HG03442 (cell line): ENCODE results near the gene SEC16A.

Experiments
- ATAC-seq: cut with Tn5 transposase; IDR thresholded peaks from one replicate; pipeline ENCODE4 v1.9.1; 2021; ENCODE audit warnings: mild to moderate bottlenecking, moderate library complexity; ENCODE audit not compliant: unreplicated experiment

The SEC16A gene

DNA sequence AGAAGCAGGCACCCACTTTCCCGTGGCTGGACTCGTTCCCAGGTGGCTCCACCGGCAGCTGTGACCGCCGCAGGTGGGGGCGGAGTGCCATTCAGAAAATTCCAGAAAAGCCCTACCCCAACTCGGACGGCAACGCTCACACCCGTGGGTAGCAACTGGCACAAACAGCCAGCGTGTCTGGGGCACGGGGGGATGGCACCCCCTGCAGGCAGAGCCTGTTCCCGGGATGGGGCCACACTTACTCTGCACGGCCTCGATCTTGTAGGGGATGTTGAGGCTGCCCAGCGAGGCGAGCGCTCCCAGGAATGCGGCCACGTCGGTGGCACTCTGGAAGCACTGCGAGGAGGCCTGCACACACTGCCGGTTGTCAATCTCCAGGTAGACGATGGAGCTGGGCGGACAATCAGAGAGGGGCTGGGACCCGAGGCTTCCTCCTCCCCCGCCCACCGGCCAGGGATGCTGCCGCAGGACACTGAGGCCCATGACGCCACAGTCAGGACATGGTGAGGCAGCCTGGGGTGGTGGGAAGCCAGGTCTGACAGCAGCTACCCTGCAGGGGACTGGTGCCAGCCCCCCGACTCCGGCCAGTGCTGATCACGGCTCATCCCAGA lies 20.2 kb upstream of the SEC16A start:
- no peak for ATAC-seq

DNA sequence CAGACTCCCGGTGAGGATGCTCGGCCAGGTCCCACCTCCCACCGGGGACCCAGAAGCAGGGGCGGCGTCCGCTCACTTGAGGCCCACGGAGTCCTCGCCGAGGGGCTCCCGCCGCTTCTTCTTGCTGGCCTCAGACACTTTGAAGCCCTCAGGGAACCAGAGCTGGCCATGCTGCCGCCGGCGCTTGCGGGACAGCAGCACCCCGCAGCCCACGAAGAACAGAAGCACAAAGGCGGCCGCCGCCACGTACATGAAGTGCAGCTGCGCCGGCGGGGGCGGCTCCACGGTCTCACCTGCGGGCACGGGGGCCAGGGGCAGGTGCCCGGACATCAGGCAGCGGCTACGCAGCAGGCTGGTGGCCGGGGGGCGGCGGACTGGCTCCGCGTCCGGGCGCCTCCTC lies 19.4 kb upstream of the SEC16A start:
- no peak for ATAC-seq

DNA sequence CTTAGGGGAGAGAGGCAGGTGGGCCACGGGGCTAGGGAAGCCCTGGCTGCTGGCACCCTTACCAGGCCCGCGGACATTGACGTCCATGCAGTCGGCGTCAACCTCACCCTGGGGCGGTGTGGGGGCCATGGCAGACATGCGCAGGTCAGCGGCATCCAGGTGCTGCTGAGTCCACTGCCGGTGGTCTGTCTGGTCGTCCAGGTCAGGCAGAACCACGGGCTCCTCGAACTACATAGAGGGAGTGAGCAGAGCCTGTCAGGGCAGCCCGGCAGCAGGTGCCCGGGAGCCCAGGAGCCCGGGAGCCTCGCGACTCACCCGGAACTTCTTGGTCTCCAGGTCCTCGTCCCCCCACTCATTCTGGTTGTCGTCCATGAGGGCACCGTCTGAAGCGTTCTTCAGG lies 18.8 kb upstream of the SEC16A start:
- ATAC-seq: no peak

DNA sequence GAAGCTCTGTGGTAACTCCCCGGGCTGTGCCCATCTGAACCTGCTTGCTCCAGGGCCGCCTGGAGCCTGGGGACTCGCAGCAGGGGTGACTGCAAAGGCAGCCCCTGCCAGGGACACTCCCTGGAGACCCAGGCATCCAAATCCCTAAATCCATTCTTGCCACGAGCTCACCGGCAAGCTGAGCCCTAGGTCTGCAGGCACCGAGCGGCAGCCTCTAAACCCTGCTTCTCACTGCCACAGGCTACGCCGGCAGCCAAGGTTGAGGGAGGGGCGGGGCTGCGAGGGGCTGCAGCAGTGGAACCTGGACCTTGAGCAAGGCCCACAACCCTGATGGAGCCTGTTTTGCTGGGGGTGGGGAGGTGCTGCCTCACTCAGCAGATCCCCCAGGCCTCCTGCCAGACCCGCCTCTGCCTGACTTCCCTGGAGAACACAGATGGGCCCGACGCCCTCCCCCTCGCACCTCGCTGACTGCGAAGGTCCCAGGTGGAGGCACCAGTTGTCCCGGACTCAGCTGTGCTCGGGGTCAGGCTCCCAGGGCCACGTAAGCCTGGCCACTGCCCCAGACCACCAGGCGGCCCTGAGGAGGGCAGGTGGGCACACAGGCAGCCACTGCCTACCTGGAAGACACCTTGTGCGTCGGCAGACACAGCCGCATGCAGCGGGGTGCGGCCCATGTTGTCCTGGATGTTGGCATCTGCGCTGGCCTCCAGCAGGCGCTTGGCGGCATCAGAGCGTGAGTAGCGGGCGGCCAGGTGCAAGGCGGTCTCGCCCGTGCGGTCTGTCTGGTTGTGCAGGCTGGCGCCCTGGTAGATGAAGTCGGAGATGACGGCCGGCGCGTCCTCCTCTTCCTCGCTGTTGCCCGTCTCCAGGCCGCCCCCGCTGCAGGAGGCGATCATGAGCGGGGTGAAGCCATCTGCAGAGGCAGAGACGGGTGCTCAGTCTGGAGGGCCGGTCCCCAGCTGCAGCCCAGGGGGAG lies 17.4 kb upstream of the SEC16A start:
- ATAC-seq: no peak

DNA sequence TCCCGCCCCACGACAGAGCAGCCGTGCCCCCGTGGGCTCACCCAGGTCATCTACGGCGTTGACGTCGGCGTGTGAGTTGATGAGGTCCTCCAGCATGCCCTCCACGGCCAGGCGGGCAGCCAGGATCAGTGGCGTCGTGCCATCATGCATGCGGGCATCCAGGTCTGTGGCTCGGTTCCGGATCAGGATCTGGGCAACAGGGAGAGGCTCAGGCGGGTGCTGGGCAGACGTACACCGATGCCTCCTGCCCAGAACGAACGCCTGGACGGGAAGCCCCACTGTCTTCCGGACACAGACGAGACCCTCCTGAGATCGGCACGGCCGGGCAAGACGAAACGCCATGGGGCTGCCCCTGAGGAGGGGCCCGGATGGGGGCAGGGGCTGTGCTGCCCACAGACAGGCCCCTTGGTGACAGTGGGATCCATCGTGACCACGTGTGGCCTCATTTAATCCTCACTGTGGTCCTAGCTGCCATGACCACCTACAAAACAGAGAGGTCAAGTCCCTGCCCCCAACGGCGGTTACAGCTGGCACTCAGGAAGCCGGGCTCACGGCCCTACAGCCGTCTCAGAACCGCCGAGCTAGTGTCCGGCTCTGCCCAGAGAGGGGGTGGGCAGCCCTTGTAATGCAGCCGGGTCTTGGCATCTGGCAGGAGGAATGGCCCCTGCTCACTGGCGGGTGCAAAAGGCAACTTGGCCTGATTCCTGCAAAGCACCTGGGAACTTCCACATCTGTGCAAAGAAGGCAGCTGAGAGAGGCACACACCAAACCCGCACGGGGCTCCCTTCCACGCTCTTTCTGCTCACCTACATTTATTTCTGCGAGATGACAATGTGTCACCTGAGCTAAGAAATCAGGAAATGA lies 16.5 kb upstream of the SEC16A start:
- ATAC-seq: no peak

DNA sequence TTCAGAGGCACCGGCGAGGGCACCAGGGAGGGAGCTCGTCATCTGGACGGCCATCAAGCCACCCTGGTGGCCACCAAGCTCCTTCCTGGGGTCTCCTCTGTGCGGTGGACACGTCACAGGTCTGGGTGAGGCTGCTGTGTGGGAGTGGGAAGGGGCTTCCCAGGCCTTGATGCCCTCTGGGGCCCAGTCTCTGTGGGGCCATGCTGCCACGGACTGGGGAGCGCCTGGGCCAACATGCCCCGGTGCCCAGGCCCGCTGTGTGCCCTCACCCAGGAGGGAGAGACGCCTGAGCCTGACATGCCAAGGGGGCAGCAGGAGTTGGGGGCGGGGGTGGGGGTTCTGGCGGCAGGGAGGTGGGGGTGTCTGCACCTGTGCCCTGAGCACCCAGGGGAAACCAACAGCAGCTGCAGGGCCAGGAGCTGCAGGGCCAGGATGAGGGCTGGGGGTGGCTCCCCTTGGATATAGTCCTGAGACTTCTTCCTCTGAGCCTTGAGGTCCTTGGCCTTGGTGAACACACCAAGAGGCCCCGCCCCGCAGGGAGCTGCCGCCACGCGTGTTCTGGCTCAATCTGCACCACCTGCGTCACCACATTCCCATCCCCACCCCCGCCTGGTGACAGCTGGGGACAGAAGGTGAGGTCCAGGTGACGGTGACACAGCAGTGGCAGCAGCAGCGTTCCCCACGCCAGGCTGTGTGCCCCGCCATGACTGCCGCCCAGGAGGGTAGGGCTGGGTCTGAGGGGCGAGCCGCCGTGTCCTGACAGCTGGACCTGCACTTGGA lies 15.3 kb upstream of the SEC16A start:
- no peak for ATAC-seq

DNA sequence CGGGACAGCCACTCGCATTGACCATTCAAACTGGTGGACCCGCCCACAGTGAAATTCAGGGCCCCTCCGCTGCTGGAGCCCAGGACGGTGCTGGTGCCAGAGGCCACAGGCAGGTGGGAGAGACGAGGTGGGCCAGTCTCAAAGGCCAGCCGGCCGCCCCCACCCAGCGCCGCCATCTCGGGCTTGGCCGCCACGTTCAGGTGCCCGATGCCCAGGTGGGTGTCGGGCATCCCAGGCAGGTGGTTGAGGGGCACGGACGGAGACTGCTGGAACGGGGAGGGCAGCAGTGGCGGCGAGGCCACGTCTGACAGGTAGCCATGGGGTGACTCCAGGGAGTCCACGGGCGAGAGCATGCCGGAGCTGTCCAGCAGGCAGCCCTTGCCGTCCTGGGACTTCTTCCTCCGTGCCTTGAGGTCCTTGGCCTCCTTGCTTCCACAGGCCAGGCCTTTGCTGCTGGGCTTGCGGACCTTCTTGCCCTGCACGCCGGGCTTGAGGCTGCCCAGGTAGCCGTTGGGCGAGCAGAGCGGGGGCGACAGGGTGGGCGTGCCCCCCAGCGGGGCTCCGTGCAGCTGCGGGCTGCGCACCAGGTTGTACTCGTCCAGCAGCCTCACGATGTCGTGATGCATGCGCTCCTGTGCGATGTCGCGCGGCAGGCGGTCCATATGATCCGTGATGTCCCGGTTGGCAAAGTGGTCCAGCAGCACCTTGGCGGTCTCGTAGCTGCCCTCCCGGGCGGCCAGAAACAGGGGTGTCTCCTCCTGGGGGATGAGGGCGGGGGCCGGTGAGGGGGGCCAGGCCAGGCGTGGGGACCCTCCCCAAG lies 14.2 kb upstream of the SEC16A start:
- ATAC-seq: no peak

DNA sequence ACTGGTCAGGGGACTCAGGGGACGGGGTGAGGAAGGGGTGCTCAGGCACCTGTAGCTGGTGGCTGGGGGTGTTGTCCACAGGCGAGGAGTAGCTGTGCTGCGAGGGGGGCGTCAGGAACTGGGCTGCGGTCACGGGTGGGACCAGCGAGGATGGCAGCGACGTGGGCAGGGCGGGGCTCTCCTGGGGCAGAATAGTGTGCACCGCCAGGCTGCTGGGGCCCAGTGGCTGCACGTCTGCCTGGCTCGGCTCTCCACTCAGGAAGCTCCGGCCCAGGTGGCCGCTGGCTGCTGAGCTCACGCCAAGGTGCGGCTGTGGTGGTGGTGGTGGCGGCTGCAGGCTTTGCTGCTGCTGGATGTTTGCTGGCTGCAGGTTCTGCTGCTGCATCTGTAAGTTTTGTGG lies 13.3 kb upstream of the SEC16A start:
- no peak for ATAC-seq

DNA sequence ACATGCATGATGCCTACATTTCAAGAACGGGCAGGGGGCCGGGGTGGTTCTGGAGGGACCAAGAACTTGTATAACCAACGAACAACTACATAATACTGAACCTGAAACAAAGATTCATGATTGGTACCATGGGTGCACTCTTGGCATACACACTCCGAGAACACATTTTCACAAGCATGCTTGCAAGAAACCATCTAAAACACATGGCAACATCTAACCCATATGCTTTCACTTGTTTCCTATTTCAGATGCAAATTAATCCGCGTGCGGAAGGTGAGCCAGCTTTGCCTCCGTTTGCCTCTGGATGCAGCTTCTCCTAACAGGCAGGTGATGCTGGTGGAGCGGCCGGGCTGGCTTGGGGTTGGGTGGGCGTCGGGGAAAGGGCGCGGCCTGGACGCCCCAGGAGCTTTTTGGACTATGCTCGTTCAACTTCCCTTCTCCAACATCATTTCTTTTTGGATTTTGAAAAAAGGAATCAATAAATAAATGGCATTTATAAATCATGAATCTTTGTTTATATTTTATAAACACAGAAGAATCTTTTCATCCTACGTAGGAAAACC lies 12.5 kb upstream of the SEC16A start:
- no peak for ATAC-seq

DNA sequence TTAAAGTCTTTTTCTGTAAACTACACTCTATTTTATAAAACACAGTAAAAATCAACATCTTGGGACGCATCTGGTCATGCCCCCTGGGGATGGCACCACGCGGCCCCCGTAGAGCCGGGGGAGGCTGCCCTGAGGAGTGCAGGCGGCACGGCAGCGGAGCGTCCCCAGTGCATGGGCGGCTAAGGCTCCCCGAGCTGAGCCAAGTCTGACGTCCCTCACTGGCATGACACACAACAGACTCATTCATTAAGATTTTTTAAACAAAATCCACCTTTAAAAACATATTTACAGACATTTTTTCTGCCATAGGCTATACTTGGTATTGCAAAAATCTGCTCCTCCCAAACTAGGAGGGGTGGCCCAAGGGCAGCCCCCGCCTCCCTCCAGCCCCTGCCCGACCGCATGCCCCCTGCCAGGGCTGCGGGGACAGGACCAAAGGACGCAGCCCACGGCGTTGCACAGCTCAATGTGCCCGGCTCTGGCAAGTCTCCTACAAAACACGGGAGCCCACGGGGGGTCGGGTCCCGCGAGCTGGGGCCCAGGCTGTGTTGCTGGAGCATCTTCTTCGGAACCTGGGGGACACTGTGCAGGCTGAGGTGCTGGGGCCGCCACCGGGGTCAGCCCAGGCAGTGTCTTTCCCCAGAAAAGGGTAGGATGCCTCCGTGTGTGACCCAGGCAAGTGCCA lies 11.8 kb upstream of the SEC16A start:
- ATAC-seq: no peak

DNA sequence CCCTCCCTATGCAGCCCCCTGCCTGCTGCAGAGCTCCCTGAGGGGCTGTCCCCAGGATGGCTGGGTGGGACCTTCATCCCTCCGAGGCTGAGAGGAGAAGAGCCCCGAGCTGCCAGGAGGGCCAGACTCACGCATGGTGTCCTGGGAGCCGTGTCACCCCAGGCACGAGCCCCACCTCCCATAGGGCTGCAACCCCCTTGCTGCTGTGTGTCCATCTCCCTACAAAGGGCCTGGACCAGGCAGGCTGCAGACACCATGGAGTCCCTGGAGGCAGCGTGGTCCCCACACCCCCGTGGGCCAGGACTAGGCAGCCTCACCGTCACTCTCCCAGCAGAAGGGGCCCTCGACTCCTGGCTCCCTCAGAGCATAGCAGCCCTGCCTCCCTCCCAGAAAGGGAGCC lies 11.2 kb upstream of the SEC16A start:
- ATAC-seq: no peak

DNA sequence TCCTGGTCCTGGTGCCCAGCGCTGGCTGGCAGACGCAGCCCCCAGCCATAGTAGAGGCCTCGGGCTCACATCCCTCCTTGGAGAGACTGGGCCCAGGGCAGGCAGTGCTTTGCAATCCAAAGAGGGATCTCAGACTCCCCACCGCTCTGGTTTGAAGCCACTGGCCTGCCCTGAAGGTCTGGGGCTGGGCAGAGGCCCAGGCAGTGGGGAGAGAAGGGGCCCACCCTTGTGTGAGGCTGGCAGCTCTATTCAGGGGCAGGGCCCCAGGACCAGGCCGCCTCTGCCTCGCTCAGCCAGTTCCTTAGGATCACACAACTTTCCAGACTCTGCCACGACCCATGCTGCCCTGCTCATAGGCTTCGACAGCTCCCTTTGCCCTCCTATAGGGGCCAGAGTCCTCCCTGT lies 10.7 kb upstream of the SEC16A start:
- no peak for ATAC-seq

DNA sequence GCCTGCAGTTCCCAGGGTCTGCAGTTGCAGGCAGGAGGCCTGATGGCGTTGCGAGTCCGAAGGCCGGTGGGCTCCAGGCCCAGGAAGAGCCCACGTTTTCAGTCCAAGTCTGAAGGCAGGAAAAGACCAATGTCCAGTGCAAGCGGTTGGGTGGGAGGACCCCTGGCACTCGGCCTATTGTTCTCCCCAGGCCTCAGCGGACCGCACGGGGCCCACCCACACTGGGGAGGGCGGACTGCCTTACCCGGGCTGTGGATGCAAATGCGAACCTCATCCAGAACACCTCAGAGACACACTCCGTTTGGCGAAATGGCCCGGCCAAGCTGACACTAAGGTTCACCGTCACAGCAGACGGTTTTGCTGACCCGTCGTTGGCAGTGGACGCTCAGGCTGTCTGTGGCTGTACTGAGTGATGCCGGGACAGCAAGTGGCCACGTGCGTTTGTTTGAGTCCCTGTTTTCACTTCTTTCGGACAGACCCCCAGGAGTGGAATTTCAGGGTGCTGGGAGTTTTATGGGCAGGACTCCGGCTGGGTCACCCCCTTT lies 10.2 kb upstream of the SEC16A start:
- no peak for ATAC-seq

DNA sequence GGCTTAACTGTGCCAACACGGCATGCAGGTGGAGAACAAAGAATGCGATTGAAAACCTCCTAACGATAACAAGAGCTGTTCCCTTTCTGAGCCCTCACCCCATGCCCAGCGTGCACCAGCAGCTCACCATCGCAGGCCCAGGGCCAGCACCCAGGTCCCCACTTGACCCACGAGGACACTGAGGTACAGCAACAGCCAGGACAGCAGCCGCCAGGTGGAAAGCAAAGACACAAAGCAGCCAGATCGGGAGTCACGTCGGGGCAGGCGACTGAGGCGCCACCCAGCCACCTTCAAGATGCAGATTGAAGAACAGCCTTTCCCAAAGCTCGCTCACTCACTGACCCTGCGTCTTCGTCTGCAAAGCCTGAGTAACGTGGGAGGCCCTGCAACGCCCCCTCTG lies 6.9 kb upstream of the SEC16A start:
- ATAC-seq: no peak

DNA sequence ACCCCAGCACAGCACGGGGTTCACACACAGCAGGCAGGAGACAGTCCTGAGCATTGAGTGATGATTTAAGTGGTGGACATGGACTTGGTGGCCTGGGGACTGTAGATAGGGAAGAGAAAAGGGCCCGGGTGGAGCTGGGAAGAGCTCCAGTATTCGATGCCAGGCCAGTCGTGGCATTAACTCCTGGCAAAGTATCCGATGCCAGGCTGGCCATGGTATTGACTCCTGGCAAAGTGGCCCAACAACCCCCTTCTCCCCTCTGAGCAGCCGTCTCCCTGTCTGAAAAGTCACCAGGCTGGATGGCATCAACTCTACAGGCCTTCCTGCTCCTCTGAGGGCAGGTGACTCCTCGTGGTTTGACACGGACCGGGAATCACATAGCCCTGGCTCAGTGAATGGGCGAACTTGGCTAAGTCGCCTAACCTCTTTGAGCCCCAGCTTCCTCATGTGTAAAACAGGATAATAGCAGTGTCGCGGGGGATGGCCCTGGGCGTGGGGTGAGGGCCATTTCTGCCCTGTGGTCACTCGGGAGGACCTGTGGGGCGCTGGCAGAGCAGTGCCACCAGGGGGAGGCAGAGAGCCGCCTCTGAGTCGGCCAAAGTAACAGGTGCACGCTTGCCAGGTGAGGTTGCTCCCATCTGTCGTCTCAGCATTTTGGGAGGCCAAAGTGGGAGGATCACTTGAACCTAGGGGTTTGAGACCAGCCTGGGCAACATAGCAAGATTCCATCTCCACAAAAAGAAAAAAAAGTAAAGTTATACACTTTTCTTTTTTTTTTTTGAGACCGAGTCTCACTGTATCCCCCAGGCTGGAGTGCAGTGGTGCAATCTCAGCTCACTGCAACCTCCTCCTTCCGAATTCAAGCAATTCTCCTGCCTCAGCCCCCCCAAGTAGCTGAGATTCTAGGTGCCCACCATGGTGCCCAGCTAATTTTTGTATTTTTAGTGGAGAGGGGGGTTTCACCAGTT lies 5.7 kb upstream of the SEC16A start:
- ATAC-seq: no peak

DNA sequence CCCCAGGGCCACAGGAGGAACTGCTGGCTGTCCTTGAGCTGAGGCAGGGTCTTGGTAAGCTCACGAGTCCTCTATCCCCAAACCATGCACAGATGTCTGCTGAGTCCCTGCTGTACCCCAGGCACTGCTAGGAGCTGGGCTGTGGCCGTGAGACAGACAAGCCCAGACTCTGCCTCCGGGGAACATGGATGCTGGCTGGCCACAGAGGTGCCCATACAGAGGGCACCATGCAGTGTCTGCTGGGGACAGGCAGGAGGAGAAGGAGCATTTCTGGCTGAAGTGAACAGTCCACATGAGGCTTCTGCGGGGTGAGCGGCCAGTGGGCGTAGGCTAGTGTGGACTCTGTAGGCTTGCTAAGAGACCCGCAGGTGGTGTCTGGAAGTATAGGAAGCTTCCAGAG lies 4.8 kb upstream of the SEC16A start:
- no peak for ATAC-seq

DNA sequence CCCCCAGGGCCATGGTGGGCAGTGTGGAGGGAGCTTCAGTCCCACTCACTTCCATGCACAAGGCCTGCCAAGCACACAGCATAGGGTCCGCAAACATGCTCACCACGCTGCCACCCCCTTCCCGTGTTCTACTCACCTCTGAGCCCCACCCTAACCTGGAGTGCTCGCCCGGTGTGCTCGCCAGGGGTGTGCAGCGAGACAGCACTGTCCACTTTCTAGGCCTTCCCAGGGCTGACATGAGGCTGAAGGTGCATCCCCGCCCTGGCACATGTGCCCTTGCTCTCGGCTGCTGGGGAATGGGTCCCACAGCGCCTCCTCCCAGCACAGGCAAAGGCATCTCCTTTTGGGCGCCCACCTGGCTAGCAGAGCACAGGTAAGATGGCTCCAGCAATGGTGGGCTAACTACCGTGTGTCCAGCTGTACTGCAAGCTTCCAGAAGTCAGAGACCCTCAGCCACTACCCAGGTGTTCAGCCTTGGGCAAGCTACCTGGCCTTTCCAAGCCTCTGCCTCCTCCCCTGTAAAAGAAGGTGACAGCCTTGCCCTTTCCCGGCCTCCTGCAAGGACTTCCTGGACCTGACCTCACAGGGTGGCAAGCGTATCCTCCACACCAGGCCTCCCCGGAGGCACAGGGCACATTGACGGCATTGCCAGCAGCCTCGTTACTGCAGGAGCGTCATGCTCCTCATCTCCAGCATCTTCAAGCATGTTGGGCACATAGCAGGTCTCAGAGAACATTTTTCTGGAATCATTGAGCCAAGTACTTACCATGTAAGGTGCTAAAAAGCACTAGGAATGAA lies 4.2 kb upstream of the SEC16A start:
- no peak for ATAC-seq
